ENCODE data around the gene BGLAP.
A peak's percentile ranks its signal among the peaks of the same experiment; 100 is the strongest.

Gene BGLAP

DNA sequence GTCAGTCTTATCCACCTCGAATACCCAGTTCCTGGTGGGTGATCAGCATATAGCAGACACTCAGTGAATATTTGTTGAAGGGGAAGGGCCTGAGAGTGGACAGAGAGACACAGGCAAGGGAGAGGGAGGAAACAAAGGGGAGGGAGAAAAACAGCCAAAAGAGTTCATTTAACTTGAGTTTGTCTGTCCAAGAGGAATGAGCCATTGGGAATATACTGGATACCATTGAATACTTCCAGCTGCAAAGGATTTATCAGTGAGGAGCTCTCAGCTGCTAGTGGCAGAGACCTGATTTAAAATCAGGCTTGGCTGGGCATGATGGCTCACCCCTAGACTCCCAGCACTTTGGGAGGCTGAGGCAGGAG, 11.5 kb upstream of the BGLAP start:
- H3K4me3 ChIP-seq (replicated peaks; ENCODE audit: low read depth, low read length), result no peak overlapping the region
- TF ChIP-seq, protein P1, sequence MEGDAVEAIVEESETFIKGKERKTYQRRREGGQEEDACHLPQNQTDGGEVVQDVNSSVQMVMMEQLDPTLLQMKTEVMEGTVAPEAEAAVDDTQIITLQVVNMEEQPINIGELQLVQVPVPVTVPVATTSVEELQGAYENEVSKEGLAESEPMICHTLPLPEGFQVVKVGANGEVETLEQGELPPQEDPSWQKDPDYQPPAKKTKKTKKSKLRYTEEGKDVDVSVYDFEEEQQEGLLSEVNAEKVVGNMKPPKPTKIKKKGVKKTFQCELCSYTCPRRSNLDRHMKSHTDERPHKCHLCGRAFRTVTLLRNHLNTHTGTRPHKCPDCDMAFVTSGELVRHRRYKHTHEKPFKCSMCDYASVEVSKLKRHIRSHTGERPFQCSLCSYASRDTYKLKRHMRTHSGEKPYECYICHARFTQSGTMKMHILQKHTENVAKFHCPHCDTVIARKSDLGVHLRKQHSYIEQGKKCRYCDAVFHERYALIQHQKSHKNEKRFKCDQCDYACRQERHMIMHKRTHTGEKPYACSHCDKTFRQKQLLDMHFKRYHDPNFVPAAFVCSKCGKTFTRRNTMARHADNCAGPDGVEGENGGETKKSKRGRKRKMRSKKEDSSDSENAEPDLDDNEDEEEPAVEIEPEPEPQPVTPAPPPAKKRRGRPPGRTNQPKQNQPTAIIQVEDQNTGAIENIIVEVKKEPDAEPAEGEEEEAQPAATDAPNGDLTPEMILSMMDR (IDR thresholded peaks at IDR 0.05; ENCODE audit: low read depth, low read length, missing control alignments), result no peak
- DNase-seq (ENCODE audit: extremely low read depth, low read depth), result no peak

DNA sequence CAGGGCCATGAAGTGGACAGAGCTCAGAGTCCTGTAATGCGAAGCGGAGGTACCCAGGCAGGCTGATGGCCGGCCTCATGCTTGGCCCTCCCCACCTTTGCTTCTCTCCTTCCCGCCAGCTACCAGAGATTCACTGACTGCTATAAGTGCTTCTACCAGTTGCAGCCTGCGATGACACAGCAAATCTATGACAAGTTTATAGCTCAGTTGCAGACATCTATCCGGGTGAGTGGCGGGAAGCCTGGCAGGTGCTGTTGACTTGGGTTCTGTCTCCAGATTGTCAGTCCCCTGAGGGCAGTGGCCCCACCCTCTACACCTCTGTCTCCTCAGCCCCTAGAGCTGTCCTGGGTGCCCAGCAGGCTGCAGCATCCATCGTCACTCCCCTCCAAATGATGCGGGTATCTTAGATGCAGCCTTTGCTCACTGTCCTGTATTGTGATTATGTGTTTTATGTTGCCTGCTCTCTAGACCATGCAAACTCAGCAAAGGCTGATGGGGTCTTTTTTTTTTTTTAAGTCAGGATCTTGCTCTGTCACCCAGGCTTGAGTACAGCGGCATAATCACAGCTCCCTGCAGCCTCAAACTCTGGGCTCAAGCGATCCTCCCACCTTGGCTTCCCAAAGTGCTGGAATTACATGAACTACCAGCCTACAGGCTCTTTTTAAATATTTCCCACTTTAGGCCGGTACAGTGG, 9.6 kb upstream of the BGLAP start:
- TF ChIP-seq, protein P1 (IDR thresholded peaks at IDR 0.05; ENCODE audit: low read depth, low read length, missing control alignments), result no peak
- no peak overlapping the region for H3K4me3 ChIP-seq (replicated peaks; ENCODE audit: low read depth, low read length)
- DNase-seq (ENCODE audit: extremely low read depth, low read depth), result no peak

DNA sequence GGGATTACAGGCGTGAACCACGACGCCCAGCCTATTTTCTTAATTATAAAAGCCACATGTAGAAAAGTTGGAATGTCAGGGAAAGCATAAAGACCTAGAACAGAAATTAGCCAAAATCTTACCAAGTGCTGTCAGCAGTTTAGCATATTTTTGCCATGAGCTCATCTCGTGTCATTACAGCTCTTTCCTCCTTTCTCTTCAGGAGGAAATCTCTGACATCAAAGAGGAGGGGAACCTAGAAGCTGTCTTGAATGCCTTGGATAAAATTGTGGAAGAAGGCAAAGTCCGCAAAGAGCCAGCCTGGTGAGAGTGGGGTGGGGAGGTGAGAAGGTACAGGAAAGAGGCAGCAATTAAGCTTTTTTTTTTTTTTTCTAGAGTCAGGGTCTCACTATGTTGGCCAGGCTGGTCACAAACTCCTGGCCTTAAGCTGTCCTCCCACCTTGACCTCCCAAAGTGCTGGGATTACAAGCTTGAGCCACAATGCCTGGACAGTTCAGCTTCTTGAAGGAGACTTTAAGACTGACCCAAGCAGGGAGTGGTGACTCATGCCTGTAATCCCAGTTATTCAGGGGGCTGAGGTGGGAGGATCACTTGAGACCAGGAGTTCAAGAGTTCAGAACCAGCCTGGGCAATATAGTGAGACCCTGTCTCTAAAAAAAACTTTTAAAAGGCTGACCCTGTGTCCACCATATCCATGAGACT, 8.4 kb upstream of the BGLAP start:
- H3K4me3 ChIP-seq (replicated peaks; ENCODE audit: low read depth, low read length), result no peak overlapping the region
- peak; percentile 29 for DNase-seq (ENCODE audit: extremely low read depth, low read depth)
- TF ChIP-seq, protein P1 (IDR thresholded peaks at IDR 0.05; ENCODE audit: low read depth, low read length, missing control alignments), result no peak

DNA sequence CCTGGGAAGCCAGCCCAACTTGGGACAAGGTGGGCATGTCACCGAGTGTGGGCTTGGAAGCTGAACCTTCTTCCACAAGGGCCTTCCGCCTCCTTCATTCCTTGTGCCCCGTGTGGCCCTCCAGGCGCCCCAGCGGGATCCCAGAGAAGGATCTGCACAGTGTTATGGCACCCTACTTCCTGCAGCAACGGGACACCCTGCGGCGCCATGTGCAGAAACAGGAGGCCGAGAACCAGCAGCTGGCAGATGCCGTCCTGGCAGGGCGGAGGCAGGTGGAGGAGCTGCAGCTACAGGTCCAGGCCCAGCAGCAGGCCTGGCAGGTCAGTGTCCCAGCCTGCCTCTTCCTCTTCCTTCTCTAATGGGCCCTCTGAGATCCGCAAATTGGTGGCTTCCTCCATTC, 5.8 kb upstream of the BGLAP start:
- H3K4me3 ChIP-seq (replicated peaks; ENCODE audit: low read depth, low read length), result no peak overlapping the region
- TF ChIP-seq, protein P1 (IDR thresholded peaks at IDR 0.05; ENCODE audit: low read depth, low read length, missing control alignments), result no peak
- DNase-seq (ENCODE audit: extremely low read depth, low read depth), result no peak

DNA sequence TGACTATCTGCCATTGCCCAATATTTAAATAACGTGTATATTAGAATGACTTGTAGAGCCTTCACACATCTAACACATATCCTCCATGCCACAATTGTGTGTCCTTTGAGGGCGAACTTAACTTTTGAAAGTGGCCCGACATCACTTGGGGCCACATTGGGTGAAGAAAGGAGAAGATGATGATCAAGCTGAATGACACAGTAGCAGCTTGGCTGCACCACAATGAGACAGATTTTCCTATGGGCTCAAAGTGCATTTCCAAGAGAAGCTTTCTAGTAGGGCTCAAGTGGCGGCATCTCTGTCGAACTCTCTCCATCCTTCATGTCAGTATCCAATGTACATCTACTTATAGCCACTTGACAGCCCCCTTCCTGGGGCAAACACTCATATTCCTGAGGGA, 3.7 kb upstream of the BGLAP start:
- no peak overlapping the region for H3K4me3 ChIP-seq (replicated peaks; ENCODE audit: low read depth, low read length)
- no peak for DNase-seq (ENCODE audit: extremely low read depth, low read depth)
- TF ChIP-seq, protein P1 (IDR thresholded peaks at IDR 0.05; ENCODE audit: low read depth, low read length, missing control alignments), result no peak

DNA sequence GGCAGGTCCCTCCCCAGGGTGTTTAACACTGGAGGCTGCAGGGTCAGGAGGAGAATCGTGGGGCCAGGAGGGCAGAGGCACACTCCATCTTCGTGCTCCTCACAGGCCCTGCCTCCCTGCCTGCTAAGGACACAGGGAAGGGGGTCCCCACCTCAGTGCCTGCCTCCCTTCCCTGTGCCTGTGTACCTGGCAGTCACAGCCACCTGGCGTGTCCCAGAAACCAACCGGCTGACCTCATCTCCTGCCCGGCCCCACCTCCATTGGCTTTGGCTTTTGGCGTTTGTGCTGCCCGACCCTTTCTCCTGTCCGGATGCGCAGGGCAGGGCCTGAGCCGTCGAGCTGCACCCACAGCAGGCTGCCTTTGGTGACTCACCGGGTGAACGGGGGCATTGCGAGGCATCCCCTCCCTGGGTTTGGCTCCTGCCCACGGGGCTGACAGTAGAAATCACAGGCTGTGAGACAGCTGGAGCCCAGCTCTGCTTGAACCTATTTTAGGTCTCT, 623 bp upstream of the BGLAP start:
- no peak overlapping the region for H3K4me3 ChIP-seq (replicated peaks; ENCODE audit: low read depth, low read length)
- TF ChIP-seq, protein P1 (IDR thresholded peaks at IDR 0.05; ENCODE audit: low read depth, low read length, missing control alignments), result no peak
- no peak for DNase-seq (ENCODE audit: extremely low read depth, low read depth)
